Measurements from ENCODE around the gene NPPB. TPM values are rescaled to one million over a fixed set of nuclear protein-coding genes. Genes with fewer than 3 reads are reported as not detected.

NPPB gene
- total RNA-seq, 1 experiment from 2014 or later = 0.35 TPM

DNA sequence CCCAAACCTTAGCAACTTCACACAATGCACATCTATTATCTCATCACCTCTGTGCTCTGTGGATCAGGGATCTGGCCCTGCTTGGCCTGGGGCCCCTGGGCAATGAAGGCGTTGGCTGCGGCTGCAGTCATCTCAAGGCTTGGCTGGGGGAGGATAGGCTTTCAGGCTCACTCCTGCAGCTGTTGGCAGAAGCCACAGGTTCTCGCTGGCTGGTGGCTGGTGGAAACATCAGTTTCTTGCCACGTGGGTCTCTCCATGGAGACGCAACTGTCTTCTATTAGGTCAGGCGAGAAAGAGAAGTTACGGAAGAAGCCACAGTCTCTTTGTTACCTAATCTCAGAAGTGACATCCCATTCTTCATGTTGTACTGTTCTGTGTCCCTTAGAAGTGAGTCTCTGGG lies 7.6 kb downstream of the NPPB start:
- Mint-ChIP-seq H3K9me3 (no peaks in the 10 kb centered on the region; a peak in 1 of 5 replicates), H3K4me3 (no peak overlapping the region; a peak in 1 of 5 replicates), H3K27ac (no peak overlapping the region), H3K4me1 (no peaks in the 10 kb centered on the region), H3K36me3 (ENCODE audit: insufficient read depth in 1 of 3, low read depth in 3 of 3) (peaks cover 0 to 5% (median 5%) of the 10 kb centered on the region in 3 experiments; a peak in 2 of 7 replicates), H3K27me3 (ENCODE audit: low read depth) (peaks cover 16% of the 10 kb centered on the region)
- Histone ChIP-seq H2AK5ac (ENCODE audit: insufficient read length, low read length) (no peak overlapping the region), H3K23me2 (ENCODE audit: insufficient read length, low read depth, low read length, poor library complexity, severe bottlenecking) (no peaks in the 10 kb centered on the region), H3K27ac (ENCODE audit: insufficient read length, low read depth, low read length) (no peak overlapping the region), H3K79me2 (ENCODE audit: insufficient read depth, low read length) (no peaks in the 10 kb centered on the region), H3K9me3 (ENCODE audit: control insufficient read depth, low read depth, low read length) (no peaks in the 10 kb centered on the region), H3K27me3 (ENCODE audit: insufficient read depth, low read length) (no peaks in the 10 kb centered on the region), H4K20me1 (ENCODE audit: control insufficient read depth, insufficient read depth, insufficient read length) (no peaks in the 10 kb centered on the region), H2BK20ac (ENCODE audit: low read depth, low read length, poor library complexity, severe bottlenecking) (no peak overlapping the region), H3K14ac (ENCODE audit: insufficient read depth, low read length) (no peak overlapping the region), H3K56ac (ENCODE audit: insufficient read length, low read depth, low read length) (no peak overlapping the region), H3K79me1 (ENCODE audit: insufficient read depth, low read depth, low read length, poor library complexity, severe bottlenecking) (no peaks in the 10 kb centered on the region), H3K18ac (ENCODE audit: insufficient read length, low read depth, low read length) (no peak overlapping the region), H4K5ac (ENCODE audit: insufficient read length, low read depth, low read length) (no peak overlapping the region), H2BK15ac (ENCODE audit: low read depth, low read length) (no peak overlapping the region), H2BK12ac (ENCODE audit: insufficient read length, low read depth, low read length) (no peak overlapping the region), H3K4me1 (ENCODE audit: insufficient read depth, low read length) (no peaks in the 10 kb centered on the region), H3K4me2 (ENCODE audit: insufficient read depth, insufficient read length, low read length) (no peak overlapping the region), H2BK5ac (ENCODE audit: insufficient read length, low read length) (no peak overlapping the region), H3K4ac (ENCODE audit: low read depth, low read length) (no peak overlapping the region), H3K9ac (ENCODE audit: extremely low read depth, insufficient read length, low read length) (no peak overlapping the region), H3K23ac (ENCODE audit: insufficient read length, low read depth, low read length) (no peak overlapping the region), H2AFZ (ENCODE audit: low read length) (no peak overlapping the region), H3T11ph (ENCODE audit: low read length) (no peak overlapping the region), H4K91ac (ENCODE audit: insufficient read length, low read depth, low read length) (no peak overlapping the region), H4K8ac (replicated peaks; ENCODE audit: insufficient read length, low read depth, low read length) (no peak overlapping the region), H2BK120ac (ENCODE audit: low read depth, low read length, poor library complexity, severe bottlenecking) (no peak overlapping the region)
- no CpG with 5 or more reads among the region's 7 CpGs for WGBS (ENCODE audit: extremely low coverage, insufficient read length, low lambda C conversion rate)
- no peak for TF ChIP-seq CTCF (conservative IDR thresholded peaks at IDR 0.05)
- no peak for DNase-seq
